BJ (cell line): ENCODE measurements around the gene RAP2B. TPM values are rescaled to one million over a fixed set of nuclear protein-coding genes. Genes with fewer than 3 reads are reported as not detected.
"Not testable (repeated sequence)": the region's sequence is repeated elsewhere in the genome, so short reads cannot be mapped to it uniquely, and the experiment has no call there.

Source experiments
- CTCF ChIA-PET: fragments of 350-600 bp; formaldehyde crosslinking; extraction: SDS; loops from one replicate; lab custom pipeline; 2021; ENCODE audit warnings: antibody characterized with exemption, inconsistent platforms; lab: Yijun Ruan, JAX
- POLR2A ChIA-PET: fragments of 300-600 bp; sonication (Branson Sonifier 250); formaldehyde crosslinking; extraction: SDS; loops from one replicate; lab custom pipeline; 2021; ENCODE audit warnings: antibody characterized with exemption; lab: Charles Lee
- DNase-seq: peaks from one replicate; pipeline ENCODE4 v3.0.0-alpha.2; 2011; ENCODE audit warnings: low read depth
- H3K27me3 ChIP-seq: 2 replicates; pipeline ENCODE4 v1.6.0; 2011; ENCODE audit warnings: low read length; ENCODE audit not compliant: control insufficient read depth, insufficient read depth
- H3K36me3 ChIP-seq: 2 replicates; pipeline ENCODE4 v1.5.1; 2011; ENCODE audit warnings: low read length; ENCODE audit not compliant: control insufficient read depth, insufficient read depth
- H3K4me3 ChIP-seq: 2 replicates; pipeline ENCODE4 v1.5.1; 2011; ENCODE audit warnings: low read depth, mild to moderate bottlenecking, control low read depth, low read length
- CTCF ChIP-seq: IDR thresholded peaks from 2 replicates; pipeline ENCODE4 v1.5.1; 2011; ENCODE audit warnings: low read depth, mild to moderate bottlenecking, control low read depth, inconsistent platforms, low read length, moderate library complexity; ENCODE audit not compliant: insufficient read depth
- polyA minus RNA-seq: library from RNA; depleted of rRNA, polyadenylated mRNA; stranded (reverse); fragments of >200 nt; gene quantifications from 2 replicates; pipeline ENCODE4 v1.2.3, GENCODE V29; 2011; rRNA and poly(A)+ RNA removed
- polyA plus RNA-seq: library from polyadenylated mRNA; depleted of rRNA; stranded (reverse); fragments of >200 nt; gene quantifications from 2 replicates; pipeline ENCODE4 v1.2.3, GENCODE V29; 2011; rRNA removed

RAP2B gene
- polyA plus RNA-seq (7.0 and 7.2 TPM in 2 replicates), polyA minus RNA-seq (14.9 and 19.2 TPM in 2 replicates)

GRCh38 chr3:153161714-153162512 is at the start of gene RAP2B:
TSS of gene RAP2B (plus strand) at chr3:153162226. CDS start at chr3:153162694, 468 bp downstream.
- ChIA-PET CTCF (interaction anchor here (0.9 to 2.8 kb wide), 4 partner anchors 110 to 153 kb away, joined by 3 to 12 read pairs (median 7); no protein-coding TSS in a partner anchor), POLR2A (interaction anchor here (1.0 to 1.5 kb wide), 3 partner anchors 17 to 154 kb away, joined by 3 to 5 read pairs (median 3); no protein-coding TSS in a partner anchor)
- no peaks in the 10 kb centered on the region for H3K36me3 ChIP-seq
- H3K27me3 ChIP-seq, result no peaks in the 10 kb centered on the region
- DNase-seq, result peak; percentile 76
- no peak for TF ChIP-seq CTCF
- H3K4me3 ChIP-seq, result peak within 1 kb of the TSS; percentile 59

- ChIA-PET POLR2A (no interaction called here), CTCF (no interaction called here)
- H3K36me3 ChIP-seq, result no peaks in the 10 kb centered on the region
- no peak overlapping the region for H3K4me3 ChIP-seq
- no peak for DNase-seq
- H3K27me3 ChIP-seq, result no peaks in the 10 kb centered on the region
- no peak for TF ChIP-seq CTCF
These were observed 48.5 kb upstream of the RAP2B start for GRCh38 chr3:153113541-153113940.

GRCh38 chr3:153114270-153114669 is 47.8 kb upstream of the RAP2B start:
- H3K36me3 ChIP-seq, H3K27me3 ChIP-seq, POLR2A ChIA-PET, H3K4me3 ChIP-seq, DNase-seq: not testable (repeated sequence)
- CTCF ChIA-PET, result interaction anchor here (0.9 kb wide), 1 partner anchor 17 kb away, joined by 3 read pairs; no protein-coding TSS in a partner anchor

- no peaks in the 10 kb centered on the region for H3K27me3 ChIP-seq
- ChIA-PET CTCF (interaction anchor here (0.9 kb wide), 1 partner anchor 18 kb away, joined by 3 read pairs; no protein-coding TSS in a partner anchor), POLR2A (no interaction called here)
- no peaks in the 10 kb centered on the region for H3K36me3 ChIP-seq
- H3K4me3 ChIP-seq, result no peak overlapping the region
- no peak for DNase-seq
- TF ChIP-seq CTCF, result no peak
These were observed 46.7 kb upstream of the RAP2B start for GRCh38 chr3:153115326-153115725.

GRCh38 chr3:153127788-153128187 is 34.2 kb upstream of the RAP2B start:
- no peak for TF ChIP-seq CTCF
- Histone ChIP-seq H3K4me3 (no peak overlapping the region), H3K36me3 (no peaks in the 10 kb centered on the region), H3K27me3 (no peaks in the 10 kb centered on the region)
- ChIA-PET CTCF (no interaction called here), POLR2A (no interaction called here)
- no peak for DNase-seq
